GM21447 (cell line): Measurements from ENCODE around the gene DOK3.
"Not testable (repeated sequence)": the region's sequence is repeated elsewhere in the genome, so short reads cannot be mapped to it uniquely, and the experiment has no call there.

Source experiments
- ATAC-seq: cut with Tn5 transposase; IDR thresholded peaks from one replicate; pipeline ENCODE4 v1.9.1; 2021; ENCODE audit not compliant: unreplicated experiment

Gene DOK3

GRCh38 chr5:177535125-177535524 is 25.5 kb upstream of the DOK3 start:
- no peak for ATAC-seq

GRCh38 chr5:177534433-177534832 is 24.8 kb upstream of the DOK3 start:
- not testable (repeated sequence) for ATAC-seq

GRCh38 chr5:177531209-177531940 is 21.7 kb upstream of the DOK3 start:
- no peak for ATAC-seq

- ATAC-seq, result no peak
Observed at GRCh38 chr5:177530638-177531037, 21.0 kb upstream of the DOK3 start.

- ATAC-seq, result no peak
Observed at GRCh38 chr5:177529247-177530203, 19.9 kb upstream of the DOK3 start.

- ATAC-seq, result no peak
Observed at GRCh38 chr5:177528631-177529030, 19.0 kb upstream of the DOK3 start.

GRCh38 chr5:177527595-177527994 is 18.0 kb upstream of the DOK3 start:
- no peak for ATAC-seq

GRCh38 chr5:177526791-177527190 is 17.2 kb upstream of the DOK3 start:
- no peak for ATAC-seq

GRCh38 chr5:177526191-177526590 is 16.6 kb upstream of the DOK3 start:
- no peak for ATAC-seq

GRCh38 chr5:177524941-177525655 is 15.5 kb upstream of the DOK3 start:
- no peak for ATAC-seq

- ATAC-seq, result no peak
Observed at GRCh38 chr5:177524539-177524900, 14.9 kb upstream of the DOK3 start.

- ATAC-seq, result no peak
Observed at GRCh38 chr5:177523711-177524538, 14.3 kb upstream of the DOK3 start.

- ATAC-seq, result no peak
Observed at GRCh38 chr5:177520916-177521513, 11.4 kb upstream of the DOK3 start.

GRCh38 chr5:177520271-177520670 is 10.6 kb upstream of the DOK3 start:
- no peak for ATAC-seq

- no peak for ATAC-seq
Observed at GRCh38 chr5:177519463-177520235, 10.0 kb upstream of the DOK3 start.

- peak; percentile 84 for ATAC-seq
Observed at GRCh38 chr5:177516601-177517568, 7.3 kb upstream of the DOK3 start, which contains the start of gene DDX41. Gene DDX41, minus strand, starts transcription at chr5:177516961. Its CDS starts 16 bp downstream, at chr5:177516945.

- ATAC-seq, result no peak
Observed at GRCh38 chr5:177515580-177515979, 6.0 kb upstream of the DOK3 start.

- no peak for ATAC-seq
Observed at GRCh38 chr5:177514541-177514940, 4.9 kb upstream of the DOK3 start.
